ENCODE data around the gene GDF11. TPM values are rescaled to one million over a fixed set of nuclear protein-coding genes. Genes with fewer than 3 reads are reported as not detected.

GDF11 gene
- 10 to 100 TPM in 1 of 2 donors, 1 to 10 TPM in 1; 5.0 to 18.4 TPM for total RNA-seq

- ATAC-seq (peak; percentile 80 to 85), DNase-seq (ENCODE audit: low spot score) (peak; percentile 77)
- Mint-ChIP-seq H3K36me3 (no peaks in the 10 kb centered on the region), H3K9me3 (no peaks in the 10 kb centered on the region), H3K4me3 (peak within 1 kb of the TSS; percentile 89), H3K27me3 (no peaks in the 10 kb centered on the region), H3K27ac (peak within 1 kb of the TSS; percentile 66 to 67), H3K4me1 (ENCODE audit: low read depth in 2 of 2) (peaks cover 31 to 53% of the 10 kb centered on the region in 2 donors)
Observed at GRCh38 chr12:55742719-55743405, at the start of gene GDF11. TSS of gene GDF11 (plus strand) at chr12:55743122. CDS start at chr12:55743317, 195 bp downstream.

- ATAC-seq (no peak), DNase-seq (ENCODE audit: low spot score) (no peak)
- no peaks in the 10 kb centered on the region for H3K9me3 Mint-ChIP-seq
- H3K27ac Mint-ChIP-seq, result no peak overlapping the region
- no peak overlapping the region for H3K4me3 Mint-ChIP-seq
- H3K36me3 Mint-ChIP-seq, result no peaks in the 10 kb centered on the region
- H3K27me3 Mint-ChIP-seq, result peaks cover 0 to 5% of the 10 kb centered on the region in 2 donors
- H3K4me1 Mint-ChIP-seq (ENCODE audit: low read depth in 2 of 2), result no peaks in the 10 kb centered on the region
Observed at GRCh38 chr12:55693323-55694187, 49.4 kb upstream of the GDF11 start.

GRCh38 chr12:55694188-55694515 is 48.8 kb upstream of the GDF11 start:
- H3K36me3 Mint-ChIP-seq, result no peaks in the 10 kb centered on the region
- no peak overlapping the region for H3K27ac Mint-ChIP-seq
- H3K4me1 Mint-ChIP-seq (ENCODE audit: low read depth in 2 of 2), result no peaks in the 10 kb centered on the region
- ATAC-seq (no peak), DNase-seq (ENCODE audit: low spot score) (no peak)
- no peak overlapping the region for H3K4me3 Mint-ChIP-seq
- H3K27me3 Mint-ChIP-seq, result peaks cover 0 to 5% of the 10 kb centered on the region in 2 donors
- H3K9me3 Mint-ChIP-seq, result no peaks in the 10 kb centered on the region

- no peak for ATAC-seq
- no peak for DNase-seq (ENCODE audit: low spot score)
- Mint-ChIP-seq H3K4me1 (ENCODE audit: low read depth in 2 of 2) (no peaks in the 10 kb centered on the region), H3K9me3 (no peaks in the 10 kb centered on the region), H3K4me3 (no peak overlapping the region), H3K27ac (no peak overlapping the region), H3K27me3 (peaks cover 0 to 5% of the 10 kb centered on the region in 2 donors), H3K36me3 (no peaks in the 10 kb centered on the region)
Observed at GRCh38 chr12:55694651-55695050, 48.3 kb upstream of the GDF11 start.

- H3K4me1 Mint-ChIP-seq (ENCODE audit: low read depth in 2 of 2), result no peaks in the 10 kb centered on the region
- H3K36me3 Mint-ChIP-seq, result no peaks in the 10 kb centered on the region
- peaks cover 0 to 5% of the 10 kb centered on the region in 2 donors for H3K27me3 Mint-ChIP-seq
- H3K9me3 Mint-ChIP-seq, result no peaks in the 10 kb centered on the region
- DNase-seq (ENCODE audit: low spot score), result no peak
- H3K27ac Mint-ChIP-seq, result no peak overlapping the region
- no peak for ATAC-seq
- no peak overlapping the region for H3K4me3 Mint-ChIP-seq
Observed at GRCh38 chr12:55695349-55695748, 47.6 kb upstream of the GDF11 start.

GRCh38 chr12:55696141-55696540 is 46.8 kb upstream of the GDF11 start:
- Mint-ChIP-seq H3K36me3 (no peaks in the 10 kb centered on the region), H3K9me3 (no peaks in the 10 kb centered on the region), H3K4me3 (no peak overlapping the region), H3K27me3 (peaks cover 0 to 5% of the 10 kb centered on the region in 2 donors), H3K4me1 (ENCODE audit: low read depth in 2 of 2) (no peaks in the 10 kb centered on the region), H3K27ac (no peak overlapping the region)
- DNase-seq (ENCODE audit: low spot score) (no peak), ATAC-seq (no peak)

- Mint-ChIP-seq H3K4me3 (no peak overlapping the region), H3K27ac (no peak overlapping the region)
- no peak for DNase-seq (ENCODE audit: low spot score)
Observed at GRCh38 chr12:55696796-55697462, 46.0 kb upstream of the GDF11 start.

GRCh38 chr12:55697686-55698085 is 45.2 kb upstream of the GDF11 start:
- no peak for DNase-seq (ENCODE audit: low spot score)
- ATAC-seq, result no peak
- Mint-ChIP-seq H3K4me3 (no peak overlapping the region), H3K27ac (no peak overlapping the region), H3K9me3 (no peaks in the 10 kb centered on the region), H3K27me3 (peaks cover 0 to 5% of the 10 kb centered on the region in 2 donors), H3K36me3 (no peaks in the 10 kb centered on the region), H3K4me1 (ENCODE audit: low read depth in 2 of 2) (no peaks in the 10 kb centered on the region)

More at GRCh38 chr12:55696796-55697462, 46.0 kb upstream of the GDF11 start:
- Mint-ChIP-seq H3K27me3 (peaks cover 0 to 5% of the 10 kb centered on the region in 2 donors), H3K4me1 (ENCODE audit: low read depth in 2 of 2) (no peaks in the 10 kb centered on the region), H3K36me3 (no peaks in the 10 kb centered on the region), H3K9me3 (no peaks in the 10 kb centered on the region)
- ATAC-seq, result no peak

- no peaks in the 10 kb centered on the region for H3K9me3 Mint-ChIP-seq
- no peak for DNase-seq (ENCODE audit: low spot score)
- no peaks in the 10 kb centered on the region for H3K4me1 Mint-ChIP-seq (ENCODE audit: low read depth in 2 of 2)
- no peak overlapping the region for H3K4me3 Mint-ChIP-seq
- no peak overlapping the region for H3K27ac Mint-ChIP-seq
- peaks cover 0 to 5% of the 10 kb centered on the region in 2 donors for H3K27me3 Mint-ChIP-seq
- no peaks in the 10 kb centered on the region for H3K36me3 Mint-ChIP-seq
- ATAC-seq, result no peak
Observed at GRCh38 chr12:55698241-55698955, 44.5 kb upstream of the GDF11 start.

GRCh38 chr12:55698965-55699364 is 44.0 kb upstream of the GDF11 start:
- Mint-ChIP-seq H3K27me3 (peaks cover 0 to 5% of the 10 kb centered on the region in 2 donors), H3K36me3 (no peaks in the 10 kb centered on the region), H3K27ac (no peak overlapping the region), H3K4me3 (no peak overlapping the region), H3K4me1 (ENCODE audit: low read depth in 2 of 2) (no peaks in the 10 kb centered on the region), H3K9me3 (no peaks in the 10 kb centered on the region)
- no peak for ATAC-seq
- no peak for DNase-seq (ENCODE audit: low spot score)

- Mint-ChIP-seq H3K27ac (no peak overlapping the region), H3K36me3 (no peaks in the 10 kb centered on the region), H3K27me3 (peaks cover 0 to 5% of the 10 kb centered on the region in 2 donors), H3K4me1 (ENCODE audit: low read depth in 2 of 2) (no peaks in the 10 kb centered on the region), H3K4me3 (no peak overlapping the region), H3K9me3 (no peaks in the 10 kb centered on the region)
- no peak for ATAC-seq
- no peak for DNase-seq (ENCODE audit: low spot score)
Observed at GRCh38 chr12:55699471-55700055, 43.4 kb upstream of the GDF11 start.

- DNase-seq (ENCODE audit: low spot score), result no peak
- no peaks in the 10 kb centered on the region for H3K36me3 Mint-ChIP-seq
- no peak for ATAC-seq
- no peaks in the 10 kb centered on the region for H3K4me1 Mint-ChIP-seq (ENCODE audit: low read depth in 2 of 2)
- no peak overlapping the region for H3K27ac Mint-ChIP-seq
- H3K9me3 Mint-ChIP-seq, result no peaks in the 10 kb centered on the region
- peaks cover 0 to 5% of the 10 kb centered on the region in 2 donors for H3K27me3 Mint-ChIP-seq
- no peak overlapping the region for H3K4me3 Mint-ChIP-seq
Observed at GRCh38 chr12:55700255-55701018, 42.5 kb upstream of the GDF11 start.
